IMR-90 (cell line): ENCODE measurements around the gene SPCS2. TPM values are rescaled to one million over a fixed set of nuclear protein-coding genes. Genes with fewer than 3 reads are reported as not detected.

Experiments used
- ATAC-seq: fragments of 200-7000 bp; cut with Tn5 transposase; 2 replicates; pipeline ENCODE4 v1.9.1; 2020; ENCODE audit warnings: low read depth, mild to moderate bottlenecking, moderate library complexity
- BruUV-seq: library from RNA; stranded (reverse); fragments of 400-500 nt; replicated peaks from 2 replicates; lab custom pipeline; 2021; lab: Mats Ljungman, UMichigan
- CTCF ChIA-PET: fragments of 300-600 bp; formaldehyde crosslinking; extraction: SDS; loops from one replicate; lab custom pipeline; 2021; ENCODE audit warnings: antibody characterized with exemption; lab: Yijun Ruan, JAX
- POLR2A ChIA-PET: fragments of 300-600 bp; sonication (Branson Sonifier 250); formaldehyde crosslinking; loops from one replicate; lab custom pipeline; 2022; ENCODE audit warnings: antibody characterized with exemption; ENCODE audit not compliant: unreplicated experiment; lab: Charles Lee
- DNase-seq: peaks from one replicate; pipeline ENCODE4 v3.0.0; 2013
- H2AFZ ChIP-seq: replicated peaks from 2 replicates; pipeline ENCODE3; 2013; ENCODE audit warnings: low read length, mild to moderate bottlenecking; ENCODE audit not compliant: poor library complexity
- H2AK5ac ChIP-seq: 2 replicates; pipeline ENCODE4 v1.6.1; 2013; ENCODE audit warnings: low read depth, low read length, inconsistent platforms
- H2AK9ac ChIP-seq: replicated peaks from 2 replicates; pipeline ENCODE3; 2013; ENCODE audit warnings: mild to moderate bottlenecking, low read depth, low read length, moderate library complexity; ENCODE audit not compliant: poor library complexity
- H2BK120ac ChIP-seq: 2 replicates; pipeline ENCODE4 v1.6.1; 2013; ENCODE audit warnings: low read depth, low read length, inconsistent platforms
- H2BK15ac ChIP-seq: 3 replicates; pipeline ENCODE4 v1.6.1; 2013; ENCODE audit warnings: low read depth, low read length, inconsistent platforms
- H2BK20ac ChIP-seq: 2 replicates; pipeline ENCODE4 v1.6.1; 2013; ENCODE audit warnings: low read depth, mild to moderate bottlenecking, inconsistent platforms, low read length, moderate library complexity
- H2BK5ac ChIP-seq: 2 replicates; pipeline ENCODE4 v1.6.1; 2013; ENCODE audit warnings: mild to moderate bottlenecking, low read depth, low read length, inconsistent platforms; ENCODE audit not compliant: poor library complexity, severe bottlenecking
- H3K14ac ChIP-seq: replicated peaks from 2 replicates; pipeline ENCODE4 v1.6.1; 2013; ENCODE audit warnings: low read depth, low read length, inconsistent platforms
- H3K18ac ChIP-seq: 2 replicates; pipeline ENCODE4 v1.6.1; 2013; ENCODE audit warnings: low read depth, low read length, control low read depth
- H3K23ac ChIP-seq: 2 replicates; pipeline ENCODE4 v1.6.1; 2013; ENCODE audit warnings: low read depth, low read length, inconsistent platforms
- H3K27ac ChIP-seq: 2 replicates; pipeline ENCODE4 v1.5.1; 2013; ENCODE audit warnings: mild to moderate bottlenecking, control low read depth, low read length; ENCODE audit not compliant: insufficient read depth
- H3K27me3 ChIP-seq: 2 replicates; pipeline ENCODE4 v1.6.1; 2013; ENCODE audit warnings: low read length; ENCODE audit not compliant: control insufficient read depth, insufficient read depth
- H3K36me3 ChIP-seq: 2 replicates; pipeline ENCODE4 v1.6.1; 2013; ENCODE audit warnings: low read length, mixed read lengths; ENCODE audit not compliant: control insufficient read depth, insufficient read depth
- H3K4ac ChIP-seq: 2 replicates; pipeline ENCODE4 v1.6.1; 2013; ENCODE audit warnings: low read depth, low read length, inconsistent platforms
- H3K4me1 ChIP-seq: 2 replicates; pipeline ENCODE4 v1.6.1; 2013; ENCODE audit warnings: low read length, mixed read lengths; ENCODE audit not compliant: control insufficient read depth, insufficient read depth
- H3K4me2 ChIP-seq: 2 replicates; pipeline ENCODE4 v1.6.1; 2013; ENCODE audit warnings: low read depth, mild to moderate bottlenecking, control low read depth, low read length, moderate library complexity
- H3K4me3 ChIP-seq: 2 replicates; pipeline ENCODE4 v1.5.1; 2013; ENCODE audit warnings: low read depth, mild to moderate bottlenecking, control low read depth, low read length, moderate library complexity; ENCODE audit not compliant: insufficient read depth
- H3K56ac ChIP-seq: 2 replicates; pipeline ENCODE4 v1.6.1; 2013; ENCODE audit warnings: low read length, inconsistent platforms; ENCODE audit not compliant: insufficient read depth; ENCODE audit errors: extremely low read depth
- H3K79me1 ChIP-seq, 2 experiments: 2 replicates each; pipeline ENCODE4 v1.6.1; 2013; ENCODE audit warnings: low read length in 2 of 2, inconsistent platforms in 1 of 2, low read depth in 1 of 2
- H3K9ac ChIP-seq: 2 replicates; pipeline ENCODE4 v1.6.1; 2013; ENCODE audit warnings: low read depth, low read length, control low read depth
- H3K9me1 ChIP-seq: 2 replicates; pipeline ENCODE4 v1.6.1; 2013; ENCODE audit warnings: low read length, inconsistent platforms; ENCODE audit not compliant: insufficient read depth
- H3K9me3 ChIP-seq: 2 replicates; pipeline ENCODE4 v1.6.1; 2013; ENCODE audit warnings: low read length; ENCODE audit not compliant: control insufficient read depth, insufficient read depth
- H4K20me1 ChIP-seq: 2 replicates; pipeline ENCODE4 v1.6.1; 2013; ENCODE audit warnings: low read length, inconsistent platforms; ENCODE audit not compliant: insufficient read depth
- H4K5ac ChIP-seq: 2 replicates; pipeline ENCODE4 v1.6.1; 2013; ENCODE audit warnings: mild to moderate bottlenecking, low read depth, low read length, control low read depth
- H4K8ac ChIP-seq, 2 experiments: 2 replicates each; pipeline ENCODE4 v1.6.1; 2013; ENCODE audit warnings: low read depth in 2 of 2, low read length in 2 of 2, control low read depth in 1 of 2, inconsistent platforms in 1 of 2
- H4K91ac ChIP-seq: 2 replicates; pipeline ENCODE4 v1.6.1; 2013; ENCODE audit warnings: low read depth, low read length, inconsistent platforms; ENCODE audit not compliant: insufficient read depth
- BHLHE40 ChIP-seq: fragments of 150-350 bp; IDR thresholded peaks from 2 replicates; pipeline ENCODE4 v1.6.1; 2016; ENCODE audit warnings: mild to moderate bottlenecking, low read depth, low read length
- MAFK ChIP-seq: IDR thresholded peaks from 2 replicates; pipeline ENCODE4 v1.6.1; 2012; ENCODE audit warnings: low read depth, low read length, improper control_type of control experiment
- POLR2A ChIP-seq: IDR thresholded peaks from 2 replicates; pipeline ENCODE4 v1.6.1; 2012; ENCODE audit warnings: mild to moderate bottlenecking, low read depth, low read length
- RFX5 ChIP-seq: IDR thresholded peaks from 2 replicates; pipeline ENCODE4 v1.8.0; 2012; ENCODE audit warnings: low read depth, mild to moderate bottlenecking, low read length, moderate library complexity
- WGBS, 2 experiments: methylation state at CpG; one replicate each; pipeline versions ENCODE4 v1.1.5 to v1.1.7; 2013; ENCODE audit warnings: missing lambda C conversion rate in 2 of 2; ENCODE audit not compliant: insufficient read length in 1 of 2; ENCODE audit errors: extremely low coverage in 2 of 2; 5-methylcytosine and 5-hydroxymethylcytosine counted together
- dilution Hi-C: fragments of 300-500 bp; cut with HindIII; formaldehyde crosslinking; loops from one replicate; pipeline ENCODE4 v1.14.3; 2018; ENCODE audit warnings: low sequenced_read_pairs; ENCODE audit not compliant: unreplicated experiment
- in situ Hi-C: fragments of 300-500 bp; cut with MboI; formaldehyde crosslinking; loops from 3 replicates; pipeline ENCODE4 v1.14.3; 2019; ENCODE audit warnings: low sequenced_read_pairs, inconsistent platforms, mixed read lengths
- intact Hi-C: fragments of 100-400 bp; cut with micrococcal nuclease; formaldehyde crosslinking; loops from 2 replicates; pipeline ENCODE4 v1.10.0; 2022
- polyA plus RNA-seq, 3 experiments: library from polyadenylated mRNA; depleted of rRNA; stranded (reverse); fragments of >200 nt; gene quantifications; 2 replicates each; pipeline ENCODE4 v1.2.3, GENCODE V29; 2012; ENCODE audit warnings: low replicate concordance in 1 of 3
- total RNA-seq: library from RNA; depleted of rRNA; stranded (reverse); fragments of >200 nt; gene quantifications from 2 replicates; pipeline ENCODE4 v1.2.3, GENCODE V29; 2012

The SPCS2 gene
- total and polyA plus RNA-seq, 2 of the 4 experiments (the other 2 are of a cell fraction): 15.4 to 76.0 TPM

DNA sequence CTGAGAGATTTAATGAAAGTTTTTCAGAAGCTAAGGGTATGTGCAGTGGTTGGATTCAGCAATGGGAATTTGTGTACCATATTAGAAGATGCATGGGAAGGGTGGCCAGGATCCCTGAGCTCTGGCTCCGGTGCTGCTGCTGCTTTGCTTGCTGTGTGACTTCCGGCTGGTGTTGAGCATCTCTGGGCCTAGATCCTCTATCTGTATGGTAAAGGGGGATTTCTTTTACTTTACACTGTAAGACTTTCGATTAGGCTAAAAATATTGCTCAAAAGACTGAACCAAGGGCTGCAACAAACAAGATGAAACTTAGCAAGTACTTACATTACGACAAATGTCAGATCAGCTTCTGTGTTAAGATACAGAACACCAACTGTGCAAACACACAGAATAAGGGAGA is 39.3 kb upstream of the SPCS2 start:
- dilution Hi-C loops (no loop called here), in situ Hi-C loops (no loop called here), intact Hi-C loops (no loop called here)
- Histone ChIP-seq H2BK120ac (no peak overlapping the region), H4K8ac (no peak overlapping the region), H2AK5ac (no peak overlapping the region), H2BK20ac (no peak overlapping the region), H3K9me3 (no peaks in the 10 kb centered on the region), H2AK9ac (no peak overlapping the region), H3K36me3 (peaks cover 10% of the 10 kb centered on the region), H3K18ac (no peak overlapping the region), H3K56ac (no peak overlapping the region), H4K20me1 (no peaks in the 10 kb centered on the region), H3K4me1 (no peaks in the 10 kb centered on the region), H3K4me2 (no peak overlapping the region), H3K9me1 (peaks cover 7% of the 10 kb centered on the region; the same call in 1 of the 2 replicates), H4K5ac (no peak overlapping the region), H2BK15ac (no peak overlapping the region), H3K9ac (no peak overlapping the region), H2BK5ac (no peak overlapping the region), H3K4me3 (no peak overlapping the region), H2AFZ (no peak overlapping the region), H3K27ac (no peak overlapping the region), H3K14ac (no peak overlapping the region), H3K23ac (no peak overlapping the region), H3K4ac (no peak overlapping the region), H4K91ac (no peak overlapping the region), H3K27me3 (no peaks in the 10 kb centered on the region), H3K79me1 (no peaks in the 10 kb centered on the region)
- POLR2A ChIA-PET: no interaction called here
- TF ChIP-seq BHLHE40 (no peak), RFX5 (no peak), POLR2A (no peak), MAFK (no peak)
- no TSS peak for BruUV-seq
- CTCF ChIA-PET: no interaction called here
- no CpG with 5 or more reads among the region's 4 CpGs for WGBS, 2 experiments
- no peak for ATAC-seq
- DNase-seq: no peak
